ENCODE measurements around the gene AK4. TPM values are rescaled to one million over a fixed set of nuclear protein-coding genes. Genes with fewer than 3 reads are reported as not detected.

The AK4 gene
- total and polyA plus RNA-seq, 2 of the 8 experiments (the other 6 are each of a cell fraction or from before 2014, with no cell fraction given): 64.5 to 175 TPM

DNA sequence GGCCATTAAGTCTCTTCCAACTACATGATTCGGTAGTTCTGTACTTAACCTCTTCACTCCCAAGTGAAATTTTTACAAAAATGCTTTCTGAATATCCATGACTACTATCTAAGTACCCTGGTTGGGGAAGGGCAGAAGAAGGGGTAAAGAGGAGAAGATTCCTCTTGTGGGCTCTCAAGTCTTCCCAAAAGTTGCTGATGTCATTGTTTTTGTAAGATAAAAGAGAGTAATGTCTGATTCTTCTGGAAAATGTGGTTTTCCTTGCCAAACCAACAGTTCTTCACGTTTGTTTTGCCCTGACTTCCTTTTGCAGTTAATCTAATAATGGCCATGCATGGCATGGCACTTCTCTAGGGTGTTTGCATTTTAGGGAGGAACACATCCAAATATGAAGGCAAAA lies 34.7 kb upstream of the AK4 start:
- Histone ChIP-seq H3K36me3 (ENCODE audit: control insufficient read depth in 2 of 4, insufficient read depth in 4 of 4, low read length in 3 of 4) (no peaks in the 10 kb centered on the region), H3K56ac (replicated peaks; ENCODE audit: insufficient read length, low read depth, low read length) (no peak overlapping the region), H4K91ac (replicated peaks; ENCODE audit: insufficient read length, low read length) (no peak overlapping the region), H2BK15ac (ENCODE audit: low read length) (no peak overlapping the region), H2BK120ac (replicated peaks; ENCODE audit: low read depth, low read length) (no peak overlapping the region), H3K4me2 (ENCODE audit: insufficient read depth in 1 of 2, low read depth in 2 of 2, low read length in 2 of 2) (no peak overlapping the region), H2AK5ac (ENCODE audit: low read depth, low read length) (no peak overlapping the region), H4K20me1 (replicated peaks in 1 of 2; ENCODE audit: control insufficient read depth in 1 of 2, insufficient read depth in 2 of 2, low read length in 2 of 2) (no peaks in the 10 kb centered on the region), H3K23me2 (ENCODE audit: low read depth, low read length) (0 out of 2 replicates have a peak, but pooled peaks cover 1% of the 10 kb centered on the region), H3K79me1 (ENCODE audit: low read depth, low read length) (no peaks in the 10 kb centered on the region), H3K18ac (ENCODE audit: extremely low read depth, low read length) (no peak overlapping the region), H3K27me3 (replicated peaks in 1 of 4; ENCODE audit: control insufficient read depth in 3 of 4, extremely low read depth in 1 of 4, insufficient read depth in 3 of 4, low read length in 3 of 4) (no peaks in the 10 kb centered on the region), H2AFZ (ENCODE audit: low read length) (no peak overlapping the region), H3K4me3 (ENCODE audit: extremely low read depth in 1 of 4, insufficient read depth in 2 of 4, low read depth in 3 of 4, low read length in 4 of 4) (no peak overlapping the region), H3K79me2 (ENCODE audit: control insufficient read depth in 1 of 2, insufficient read depth in 2 of 2, low read length in 2 of 2) (no peaks in the 10 kb centered on the region), H3K4me1 (replicated peaks in 1 of 4; ENCODE audit: control insufficient read depth in 3 of 4, insufficient read depth in 4 of 4, low read length in 3 of 4) (no peaks in the 10 kb centered on the region), H3K4ac (replicated peaks; ENCODE audit: insufficient read length, low read depth, low read length) (no peak overlapping the region), H3K27ac (ENCODE audit: low read depth, low read length) (no peak overlapping the region), H2BK12ac (ENCODE audit: low read depth, low read length) (no peak overlapping the region), H4K8ac (ENCODE audit: extremely low read depth, insufficient read depth, low read length) (no peak overlapping the region), H4K5ac (ENCODE audit: insufficient read length, low read depth, low read length) (no peak overlapping the region), H2BK5ac (ENCODE audit: low read depth, low read length) (no peak overlapping the region), H3K23ac (ENCODE audit: insufficient read length) (no peak overlapping the region), H2BK20ac (ENCODE audit: low read length) (no peak overlapping the region), H3K14ac (ENCODE audit: insufficient read length) (no peak overlapping the region), H3K9me3 (ENCODE audit: insufficient read depth in 2 of 2, low read depth in 1 of 2, low read length in 1 of 2) (no peaks in the 10 kb centered on the region), H3K9ac (replicated peaks in 1 of 4; ENCODE audit: extremely low read depth in 1 of 4, low read depth in 3 of 4, low read length in 3 of 4) (no peak overlapping the region)
- 82% methylated on average over 2 of the region's 2 CpGs; no CpG with 5 or more reads in 1 of the 2 experiments for WGBS, 2 experiments (ENCODE audit: extremely low coverage in 1 of 2, insufficient coverage in 1 of 2, insufficient read length in 1 of 2, insufficient replicate concordance in 2 of 2, low coverage in 1 of 2, low lambda C conversion rate in 2 of 2, missing lambda C conversion rate in 1 of 2)
- ChIA-PET POLR2A (ENCODE audit: partially characterized antibody) (no interaction called here), CTCF (ENCODE audit: partially characterized antibody) (no interaction called here)
- FAIRE-seq (no peak), DNase-seq (ENCODE audit: low read depth in 1 of 2, low spot score in 2 of 2) (no peak)
- TF ChIP-seq KDM1A (IDR thresholded peaks at IDR 0.05; ENCODE audit: borderline replicate concordance, low read length): no peak
- no peak for TF ChIP-seq NRF1 (IDR thresholded peaks at IDR 0.05; ENCODE audit: low read depth, low read length)
- no peak for TF ChIP-seq TBP (IDR thresholded peaks at IDR 0.05; ENCODE audit: low read depth, low read length)
- TF ChIP-seq CBX5 (IDR thresholded peaks at IDR 0.05; ENCODE audit: low read depth, low read length): no peak
- no peak for TF ChIP-seq SP4 (IDR thresholded peaks at IDR 0.05; ENCODE audit: low read length)
- TF ChIP-seq GTF2F1 (IDR thresholded peaks at IDR 0.05; ENCODE audit: borderline replicate concordance, low read depth, low read length): no peak
- TF ChIP-seq USF2 (IDR thresholded peaks at IDR 0.05; ENCODE audit: low read length): no peak
- no peak for TF ChIP-seq HDAC2 (IDR thresholded peaks at IDR 0.05; ENCODE audit: borderline replicate concordance in 1 of 2, low read depth in 2 of 2, low read length in 2 of 2)
- no peak for TF ChIP-seq BCL11A (IDR thresholded peaks at IDR 0.05; ENCODE audit: low read depth in 2 of 2, low read length in 2 of 2)
- no peak for TF ChIP-seq YY1 (IDR thresholded peaks at IDR 0.05; ENCODE audit: low read depth, low read length)

Data from H1 (cell line).